HCT116 (cell line): ENCODE measurements around the gene MIEF1. TPM values are rescaled to one million over a fixed set of nuclear protein-coding genes. Genes with fewer than 3 reads are reported as not detected.

Experiments
- ATAC-seq: fragments of 200-7000 bp; cut with Tn5 transposase; 2 replicates; pipeline ENCODE4 v1.9.1; 2020; ENCODE audit warnings: mild to moderate bottlenecking, moderate library complexity
- BruUV-seq: library from RNA; stranded (reverse); fragments of 400-500 nt; replicated peaks from 2 replicates; lab custom pipeline; 2021; lab: Mats Ljungman, UMichigan
- CTCF ChIA-PET: fragments of 300-600 bp; sonication (Branson Sonifier 250); formaldehyde crosslinking; loops from one replicate; lab custom pipeline; 2021; ENCODE audit warnings: antibody characterized with exemption; lab: Charles Lee
- POLR2A ChIA-PET: fragments of 300-600, 350-600 bp; sonication (Branson Sonifier 250); formaldehyde crosslinking; loops from one replicate; lab custom pipeline; 2021; ENCODE audit warnings: antibody characterized with exemption; lab: Charles Lee
- RAD21 ChIA-PET, 2 experiments: fragments of 300-600 bp; sonication (Branson Sonifier 250); formaldehyde crosslinking; loops; one replicate each; lab custom pipeline; 2023; ENCODE audit warnings: low total read pairs in 2 of 2; ENCODE audit not compliant: uncharacterized antibody in 2 of 2, unreplicated experiment in 2 of 2, low non-redundant PET in 1 of 2; lab: Charles Lee
- DNase-seq: peaks from one replicate; pipeline ENCODE4 v3.0.0-alpha.2; 2010; ENCODE audit warnings: low read depth, low spot score
- H2AFZ ChIP-seq: fragments of 200-600 bp; shearing (Covaris generic), sonication (generic); 2 replicates; pipeline ENCODE4 v1.6.1; 2017; ENCODE audit warnings: low read depth, mixed run types, mixed read lengths, antibody characterized with exemption, low read length; ENCODE audit not compliant: poor library complexity, severe bottlenecking
- H3K27ac ChIP-seq: 2 replicates; pipeline ENCODE4 v1.5.1; 2012; ENCODE audit warnings: low read depth, low read length
- H3K27me3 ChIP-seq: fragments of 200-600 bp; sonication (generic); 2 replicates; pipeline ENCODE4 v1.6.1; 2016; ENCODE audit warnings: mixed run types, low read length, mixed read lengths; ENCODE audit not compliant: insufficient read depth
- H3K36me3 ChIP-seq, 2 experiments: fragments of 200-500 bp in 1 of 2; fragments of 200-600 bp in 1 of 2; sonication (Bioruptor generic) in 1 of 2; sonication (generic) in 1 of 2; 2 replicates each; pipeline versions ENCODE4 v1.5.1 to v1.6.1; 2014 to 2016; ENCODE audit warnings: low read length in 2 of 2, inconsistent platforms in 1 of 2, mixed read lengths in 1 of 2, mixed run types in 1 of 2; ENCODE audit not compliant: insufficient read depth in 2 of 2, control insufficient read depth in 1 of 2
- H3K4me1 ChIP-seq, 2 experiments: fragments of 200-600 bp in 1 of 2; sonication (generic) in 1 of 2; 2 replicates each; pipeline versions ENCODE4 v1.5.1 to v1.6.1; 2012 to 2017; ENCODE audit warnings: low read length in 2 of 2, inconsistent platforms in 1 of 2, mild to moderate bottlenecking in 1 of 2, mixed read lengths in 1 of 2, mixed run types in 1 of 2, moderate library complexity in 1 of 2; ENCODE audit not compliant: insufficient read depth in 2 of 2, control insufficient read depth in 1 of 2
- H3K4me2 ChIP-seq: fragments of 200-600 bp; sonication (generic); 2 replicates; pipeline ENCODE4 v1.6.1; 2017; ENCODE audit warnings: mixed run types, low read length, mixed read lengths
- H3K4me3 ChIP-seq, 2 experiments: fragments of 200-600 bp in 1 of 2; sonication (generic) in 1 of 2; replicated peaks in 1 of 2; 2 replicates each; pipeline ENCODE4 v1.5.1; 2011 to 2016; ENCODE audit warnings: low read length in 2 of 2, control low read depth in 1 of 2, low read depth in 1 of 2, mild to moderate bottlenecking in 1 of 2, mixed read lengths in 1 of 2, mixed run types in 1 of 2
- H3K79me2 ChIP-seq: fragments of 200-600 bp; sonication (generic); 2 replicates; pipeline ENCODE4 v1.6.1; 2017; ENCODE audit warnings: mild to moderate bottlenecking, mixed run types, low read length, moderate library complexity, mixed read lengths; ENCODE audit not compliant: insufficient read depth
- H3K9ac ChIP-seq: fragments of 200-600 bp; sonication (generic); 2 replicates; pipeline ENCODE4 v1.6.1; 2016; ENCODE audit warnings: low read length, mixed read lengths
- H3K9me2 ChIP-seq: fragments of 200-600 bp; sonication (generic), shearing (Covaris generic); 2 replicates; pipeline ENCODE4 v1.6.1; 2017; ENCODE audit warnings: mixed run types, mild to moderate bottlenecking, moderate library complexity; ENCODE audit not compliant: insufficient read depth
- H3K9me3 ChIP-seq, 2 experiments: fragments of 200-500 bp in 1 of 2; fragments of 200-600 bp in 1 of 2; sonication (Bioruptor generic) in 1 of 2; sonication (generic) in 1 of 2; 2 replicates each; pipeline ENCODE4 v1.6.1; 2014 to 2017; ENCODE audit warnings: low read length in 2 of 2, mixed read lengths in 2 of 2, inconsistent platforms in 1 of 2, low read depth in 1 of 2, mild to moderate bottlenecking in 1 of 2, mixed run types in 1 of 2, moderate library complexity in 1 of 2; ENCODE audit not compliant: control insufficient read depth in 1 of 2, insufficient read depth in 1 of 2
- H4K20me1 ChIP-seq: fragments of 200-600 bp; sonication (generic), shearing (Covaris generic); 2 replicates; pipeline ENCODE4 v1.6.1; 2017; ENCODE audit warnings: mixed run types, mild to moderate bottlenecking, moderate library complexity; ENCODE audit not compliant: insufficient read depth
- CBX3 ChIP-seq: IDR thresholded peaks from 2 replicates; pipeline ENCODE4 v1.6.1; 2012; ENCODE audit warnings: low read depth
- CEBPB ChIP-seq: IDR thresholded peaks from 2 replicates; pipeline ENCODE4 v1.6.1; 2012; ENCODE audit warnings: low read depth
- EGR1 ChIP-seq: IDR thresholded peaks from 2 replicates; pipeline ENCODE4 v1.6.1; 2012; ENCODE audit warnings: low read depth
- ELF1 ChIP-seq: IDR thresholded peaks from 2 replicates; pipeline ENCODE4 v1.6.1; 2012; ENCODE audit warnings: low read depth, borderline replicate concordance
- EZH2phosphoT487 ChIP-seq: fragments of 200-600 bp; IDR thresholded peaks from 2 replicates; pipeline ENCODE4 v1.6.1; 2018; ENCODE audit warnings: antibody characterized with exemption, borderline replicate concordance
- FOSL1 ChIP-seq: IDR thresholded peaks from 2 replicates; pipeline ENCODE4 v1.6.1; 2012; ENCODE audit warnings: low read depth
- JUND ChIP-seq: IDR thresholded peaks from 2 replicates; pipeline ENCODE4 v1.6.1; 2012
- RAD21 ChIP-seq: IDR thresholded peaks from 2 replicates; pipeline ENCODE4 v1.6.1; 2012; ENCODE audit warnings: low read depth, mild to moderate bottlenecking
- SP1 ChIP-seq: IDR thresholded peaks from 2 replicates; pipeline ENCODE4 v1.6.1; 2012; ENCODE audit warnings: low read depth
- SRF ChIP-seq: IDR thresholded peaks from 2 replicates; pipeline ENCODE4 v1.6.1; 2012; ENCODE audit warnings: low read depth
- YY1 ChIP-seq: IDR thresholded peaks from 2 replicates; pipeline ENCODE4 v1.6.1; 2011; ENCODE audit warnings: low read length, low read depth, moderate library complexity, mild to moderate bottlenecking; ENCODE audit not compliant: insufficient replicate concordance; ENCODE audit errors: extremely low read depth
- intact Hi-C: fragments of 100-400 bp; cut with micrococcal nuclease; formaldehyde crosslinking; loops from 2 replicates; pipeline ENCODE4 v1.10.0; 2022
- total RNA-seq: library from RNA; stranded (reverse); gene quantifications from one replicate; pipeline ENCODE4 v1.2.1, GENCODE V29; 2021; ENCODE audit not compliant: unreplicated experiment
- TF ChIP-seq, protein P1 (sequence below), 3 experiments: fragments of 200-600 bp in 1 of 3; sonication (generic) in 1 of 3; IDR thresholded peaks in 2 of 3; conservative IDR thresholded peaks in 1 of 3; 2 replicates each; pipeline ENCODE4 v1.5.1; 2012 to 2017; ENCODE audit warnings: low read depth in 2 of 3, low read length in 2 of 3, antibody characterized with exemption in 1 of 3, borderline replicate concordance in 1 of 3, control low read depth in 1 of 3, mild to moderate bottlenecking in 1 of 3, mixed read lengths in 1 of 3, mixed run types in 1 of 3, moderate library complexity in 1 of 3; ENCODE audit not compliant: insufficient read depth in 1 of 3
- TF ChIP-seq, protein P2 (sequence below): IDR thresholded peaks from 2 replicates; pipeline ENCODE4 v1.6.1; 2012; ENCODE audit warnings: low read depth

MIEF1 gene
- total RNA-seq, 1 experiment from 2014 or later: 42.8 TPM

DNA sequence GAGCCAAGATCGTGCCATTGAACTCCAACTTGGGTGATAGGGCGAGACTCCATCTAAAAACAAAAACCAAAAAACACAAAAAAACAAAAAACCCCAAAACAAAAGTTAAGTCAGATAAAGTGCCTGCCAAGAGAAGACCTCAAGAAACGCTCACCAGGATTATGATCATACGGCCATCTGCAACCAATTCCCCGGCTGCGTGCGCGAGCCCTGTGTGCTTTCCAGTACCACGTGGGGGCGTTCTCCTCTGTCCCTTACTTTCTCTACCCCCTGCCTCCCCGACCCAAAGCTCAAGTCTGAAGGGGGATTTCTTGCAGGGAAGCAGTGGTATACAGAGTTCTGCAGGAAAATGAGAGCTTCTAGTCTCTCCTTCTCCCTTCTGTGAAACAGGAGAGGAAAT, 41.0 kb downstream of the MIEF1 start:
- intact Hi-C loops: loop anchor here (2.0 kb wide), 1 partner anchor 482 kb away; no protein-coding TSS in a partner anchor
- TF ChIP-seq CBX3 (no peak), JUND (no peak), SRF (no peak), EGR1 (no peak), SP1 (no peak), FOSL1 (no peak), YY1 (peak; percentile 37), RAD21 (peak; percentile 79), ELF1 (no peak), CEBPB (no peak), EZH2phosphoT487 (no peak)
- TF ChIP-seq, protein P1, sequence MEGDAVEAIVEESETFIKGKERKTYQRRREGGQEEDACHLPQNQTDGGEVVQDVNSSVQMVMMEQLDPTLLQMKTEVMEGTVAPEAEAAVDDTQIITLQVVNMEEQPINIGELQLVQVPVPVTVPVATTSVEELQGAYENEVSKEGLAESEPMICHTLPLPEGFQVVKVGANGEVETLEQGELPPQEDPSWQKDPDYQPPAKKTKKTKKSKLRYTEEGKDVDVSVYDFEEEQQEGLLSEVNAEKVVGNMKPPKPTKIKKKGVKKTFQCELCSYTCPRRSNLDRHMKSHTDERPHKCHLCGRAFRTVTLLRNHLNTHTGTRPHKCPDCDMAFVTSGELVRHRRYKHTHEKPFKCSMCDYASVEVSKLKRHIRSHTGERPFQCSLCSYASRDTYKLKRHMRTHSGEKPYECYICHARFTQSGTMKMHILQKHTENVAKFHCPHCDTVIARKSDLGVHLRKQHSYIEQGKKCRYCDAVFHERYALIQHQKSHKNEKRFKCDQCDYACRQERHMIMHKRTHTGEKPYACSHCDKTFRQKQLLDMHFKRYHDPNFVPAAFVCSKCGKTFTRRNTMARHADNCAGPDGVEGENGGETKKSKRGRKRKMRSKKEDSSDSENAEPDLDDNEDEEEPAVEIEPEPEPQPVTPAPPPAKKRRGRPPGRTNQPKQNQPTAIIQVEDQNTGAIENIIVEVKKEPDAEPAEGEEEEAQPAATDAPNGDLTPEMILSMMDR (IDR thresholded peaks at IDR 0.05 in 2 of 3, conservative IDR thresholded peaks at IDR 0.05 in 1 of 3; ENCODE audit: borderline replicate concordance in 1 of 3, insufficient read depth in 1 of 3, low read depth in 2 of 3, low read length in 2 of 3): peak; percentile 70 to 74 (median 73); a peak in 5 of 6 replicates
- TF ChIP-seq, protein P2, sequence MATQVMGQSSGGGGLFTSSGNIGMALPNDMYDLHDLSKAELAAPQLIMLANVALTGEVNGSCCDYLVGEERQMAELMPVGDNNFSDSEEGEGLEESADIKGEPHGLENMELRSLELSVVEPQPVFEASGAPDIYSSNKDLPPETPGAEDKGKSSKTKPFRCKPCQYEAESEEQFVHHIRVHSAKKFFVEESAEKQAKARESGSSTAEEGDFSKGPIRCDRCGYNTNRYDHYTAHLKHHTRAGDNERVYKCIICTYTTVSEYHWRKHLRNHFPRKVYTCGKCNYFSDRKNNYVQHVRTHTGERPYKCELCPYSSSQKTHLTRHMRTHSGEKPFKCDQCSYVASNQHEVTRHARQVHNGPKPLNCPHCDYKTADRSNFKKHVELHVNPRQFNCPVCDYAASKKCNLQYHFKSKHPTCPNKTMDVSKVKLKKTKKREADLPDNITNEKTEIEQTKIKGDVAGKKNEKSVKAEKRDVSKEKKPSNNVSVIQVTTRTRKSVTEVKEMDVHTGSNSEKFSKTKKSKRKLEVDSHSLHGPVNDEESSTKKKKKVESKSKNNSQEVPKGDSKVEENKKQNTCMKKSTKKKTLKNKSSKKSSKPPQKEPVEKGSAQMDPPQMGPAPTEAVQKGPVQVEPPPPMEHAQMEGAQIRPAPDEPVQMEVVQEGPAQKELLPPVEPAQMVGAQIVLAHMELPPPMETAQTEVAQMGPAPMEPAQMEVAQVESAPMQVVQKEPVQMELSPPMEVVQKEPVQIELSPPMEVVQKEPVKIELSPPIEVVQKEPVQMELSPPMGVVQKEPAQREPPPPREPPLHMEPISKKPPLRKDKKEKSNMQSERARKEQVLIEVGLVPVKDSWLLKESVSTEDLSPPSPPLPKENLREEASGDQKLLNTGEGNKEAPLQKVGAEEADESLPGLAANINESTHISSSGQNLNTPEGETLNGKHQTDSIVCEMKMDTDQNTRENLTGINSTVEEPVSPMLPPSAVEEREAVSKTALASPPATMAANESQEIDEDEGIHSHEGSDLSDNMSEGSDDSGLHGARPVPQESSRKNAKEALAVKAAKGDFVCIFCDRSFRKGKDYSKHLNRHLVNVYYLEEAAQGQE: no peak
- TF ChIP-seq, all 23 proteins: peak for 3
- ChIA-PET POLR2A (interaction anchor here (0.8 kb wide), 1 partner anchor 501 kb away, joined by 4 read pairs; no protein-coding TSS in a partner anchor), RAD21 (interaction anchor here (1.3 kb wide), 2 partner anchors 481 to 482 kb away, joined by 4 to 5 read pairs; no protein-coding TSS in a partner anchor), CTCF (interaction anchor here (0.7 to 3.0 kb wide), 6 partner anchors 9 to 496 kb away, joined by 3 to 19 read pairs (median 4); no protein-coding TSS in a partner anchor)
- Histone ChIP-seq H3K4me3 (no peak overlapping the region), H3K79me2 (no peaks in the 10 kb centered on the region), H3K9ac (no peak overlapping the region), H3K4me2 (no peak overlapping the region), H3K9me3 (no peaks in the 10 kb centered on the region), H3K9me2 (no peaks in the 10 kb centered on the region), H3K36me3 (no peaks in the 10 kb centered on the region), H3K27ac (no peak overlapping the region), H4K20me1 (no peaks in the 10 kb centered on the region), H2AFZ (no peak overlapping the region), H3K4me1 (peaks cover 3 to 8% of the 10 kb centered on the region in 2 experiments; a peak in 2 of 4 replicates), H3K27me3 (peaks cover 14% of the 10 kb centered on the region; the same call in 1 of the 2 replicates)
- no TSS peak for BruUV-seq
- DNase-seq (no peak), ATAC-seq (peak; percentile 89)
